Measurements from ENCODE around the gene CISD3. TPM values are rescaled to one million over a fixed set of nuclear protein-coding genes. Genes with fewer than 3 reads are reported as not detected.

CISD3 gene
- total RNA-seq, 4 donors from 2014 or later = 0.26 to 22.0 (median 2.9) TPM

DNA sequence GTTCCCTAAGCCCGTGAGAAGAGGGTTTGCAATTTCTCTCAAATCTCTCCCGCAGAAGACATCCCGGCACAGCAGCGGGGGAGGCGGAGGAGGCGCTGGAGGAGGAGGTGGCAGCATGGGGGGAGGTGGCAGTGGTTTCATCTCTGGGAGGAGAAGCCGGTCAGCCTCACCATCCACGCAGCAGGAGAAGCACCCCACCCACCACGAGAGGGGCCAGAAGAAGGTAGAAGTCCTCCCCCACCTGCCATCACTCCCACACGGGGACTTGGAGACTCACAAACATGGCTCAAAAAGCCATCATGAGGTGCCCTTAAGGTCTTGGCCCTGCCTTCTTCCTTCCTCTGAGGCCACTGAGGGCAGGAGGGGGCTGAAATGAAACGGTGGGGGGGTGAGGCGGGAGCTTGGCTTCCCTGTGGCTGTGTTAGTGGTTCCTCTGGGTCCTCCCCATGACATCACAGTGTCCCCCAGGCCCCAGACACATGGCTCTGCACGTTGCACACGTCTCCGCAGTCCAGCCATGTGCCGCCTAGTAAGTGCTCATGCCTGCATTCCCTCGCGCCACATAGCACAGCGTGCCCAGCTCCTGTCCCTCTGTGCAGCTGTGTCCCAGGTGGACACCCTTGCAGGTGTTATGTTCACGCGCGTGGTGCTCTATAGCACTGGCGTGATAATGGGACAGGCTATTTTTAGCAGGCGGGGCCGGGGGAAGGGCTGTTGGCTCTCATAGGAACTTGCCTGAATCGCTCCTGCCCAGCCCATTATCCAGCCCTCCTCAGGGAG, 18.2 kb upstream of the CISD3 start:
- intact Hi-C loops (cut with DNase I; ENCODE audit: low total_unique reads) = no loop called here
- no peak overlapping the region for H3K4me3 ChIP-seq
- no peak overlapping the region for H3K27ac ChIP-seq
- H3K4me1 ChIP-seq = peaks cover 0 to 3% of the 10 kb centered on the region in 2 donors
- TF ChIP-seq, protein P1, sequence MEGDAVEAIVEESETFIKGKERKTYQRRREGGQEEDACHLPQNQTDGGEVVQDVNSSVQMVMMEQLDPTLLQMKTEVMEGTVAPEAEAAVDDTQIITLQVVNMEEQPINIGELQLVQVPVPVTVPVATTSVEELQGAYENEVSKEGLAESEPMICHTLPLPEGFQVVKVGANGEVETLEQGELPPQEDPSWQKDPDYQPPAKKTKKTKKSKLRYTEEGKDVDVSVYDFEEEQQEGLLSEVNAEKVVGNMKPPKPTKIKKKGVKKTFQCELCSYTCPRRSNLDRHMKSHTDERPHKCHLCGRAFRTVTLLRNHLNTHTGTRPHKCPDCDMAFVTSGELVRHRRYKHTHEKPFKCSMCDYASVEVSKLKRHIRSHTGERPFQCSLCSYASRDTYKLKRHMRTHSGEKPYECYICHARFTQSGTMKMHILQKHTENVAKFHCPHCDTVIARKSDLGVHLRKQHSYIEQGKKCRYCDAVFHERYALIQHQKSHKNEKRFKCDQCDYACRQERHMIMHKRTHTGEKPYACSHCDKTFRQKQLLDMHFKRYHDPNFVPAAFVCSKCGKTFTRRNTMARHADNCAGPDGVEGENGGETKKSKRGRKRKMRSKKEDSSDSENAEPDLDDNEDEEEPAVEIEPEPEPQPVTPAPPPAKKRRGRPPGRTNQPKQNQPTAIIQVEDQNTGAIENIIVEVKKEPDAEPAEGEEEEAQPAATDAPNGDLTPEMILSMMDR (IDR thresholded peaks at IDR 0.05) = no peak
- TF ChIP-seq POLR2A (IDR thresholded peaks at IDR 0.05) = no peak
- no peaks in the 10 kb centered on the region for H3K27me3 ChIP-seq
- H3K36me3 ChIP-seq = no peaks in the 10 kb centered on the region
- H3K9me3 ChIP-seq = no peaks in the 10 kb centered on the region
- no peak for DNase-seq

GRCh38 chr17:38712593-38712992, 17.5 kb upstream of the CISD3 start:
- no peaks in the 10 kb centered on the region for H3K36me3 ChIP-seq

GRCh38 chr17:38713456-38714075, 16.6 kb upstream of the CISD3 start:
- Histone ChIP-seq H3K9me3 (no peaks in the 10 kb centered on the region), H3K27ac (no peak overlapping the region), H3K27me3 (no peaks in the 10 kb centered on the region), H3K36me3 (no peaks in the 10 kb centered on the region), H3K4me3 (no peak overlapping the region), H3K4me1 (no peaks in the 10 kb centered on the region)
- intact Hi-C loops (cut with DNase I; ENCODE audit: low total_unique reads) = no loop called here
- TF ChIP-seq, protein P1 (IDR thresholded peaks at IDR 0.05) = no peak
- no peak for TF ChIP-seq POLR2A (IDR thresholded peaks at IDR 0.05)
- DNase-seq = no peak

More at GRCh38 chr17:38712593-38712992, 17.5 kb upstream of the CISD3 start:
- no peak for DNase-seq
- no peak overlapping the region for H3K27ac ChIP-seq
- H3K4me1 ChIP-seq = no peaks in the 10 kb centered on the region
- H3K27me3 ChIP-seq = no peaks in the 10 kb centered on the region
- H3K4me3 ChIP-seq = no peak overlapping the region
- intact Hi-C loops (cut with DNase I; ENCODE audit: low total_unique reads) = no loop called here
- no peaks in the 10 kb centered on the region for H3K9me3 ChIP-seq
- no peak for TF ChIP-seq POLR2A (IDR thresholded peaks at IDR 0.05)
- TF ChIP-seq, protein P1 (IDR thresholded peaks at IDR 0.05) = no peak

GRCh38 chr17:38715216-38715943, 14.8 kb upstream of the CISD3 start:
- no peak for DNase-seq
- Histone ChIP-seq H3K4me1 (no peaks in the 10 kb centered on the region), H3K9me3 (no peaks in the 10 kb centered on the region), H3K27me3 (no peaks in the 10 kb centered on the region), H3K27ac (no peak overlapping the region), H3K4me3 (no peak overlapping the region), H3K36me3 (no peaks in the 10 kb centered on the region)
- intact Hi-C loops (cut with DNase I; ENCODE audit: low total_unique reads) = no loop called here
- TF ChIP-seq, protein P1 (IDR thresholded peaks at IDR 0.05) = no peak
- TF ChIP-seq POLR2A (IDR thresholded peaks at IDR 0.05) = no peak
